AG10803 (cell line): ENCODE results near the gene CHPF.

Experiments used
- DNase-seq: peaks from one replicate; pipeline ENCODE4 v3.0.0; 2010; ENCODE audit warnings: low read depth
- H3K4me3 ChIP-seq: 2 replicates; pipeline ENCODE4 v1.5.1; 2011; ENCODE audit warnings: mild to moderate bottlenecking, low read length, control low read depth
- TF ChIP-seq, protein P1 (sequence below): conservative IDR thresholded peaks from 2 replicates; pipeline ENCODE4 v1.5.1; 2011; ENCODE audit warnings: mild to moderate bottlenecking, low read length, control low read depth, inconsistent platforms

CHPF gene

DNA sequence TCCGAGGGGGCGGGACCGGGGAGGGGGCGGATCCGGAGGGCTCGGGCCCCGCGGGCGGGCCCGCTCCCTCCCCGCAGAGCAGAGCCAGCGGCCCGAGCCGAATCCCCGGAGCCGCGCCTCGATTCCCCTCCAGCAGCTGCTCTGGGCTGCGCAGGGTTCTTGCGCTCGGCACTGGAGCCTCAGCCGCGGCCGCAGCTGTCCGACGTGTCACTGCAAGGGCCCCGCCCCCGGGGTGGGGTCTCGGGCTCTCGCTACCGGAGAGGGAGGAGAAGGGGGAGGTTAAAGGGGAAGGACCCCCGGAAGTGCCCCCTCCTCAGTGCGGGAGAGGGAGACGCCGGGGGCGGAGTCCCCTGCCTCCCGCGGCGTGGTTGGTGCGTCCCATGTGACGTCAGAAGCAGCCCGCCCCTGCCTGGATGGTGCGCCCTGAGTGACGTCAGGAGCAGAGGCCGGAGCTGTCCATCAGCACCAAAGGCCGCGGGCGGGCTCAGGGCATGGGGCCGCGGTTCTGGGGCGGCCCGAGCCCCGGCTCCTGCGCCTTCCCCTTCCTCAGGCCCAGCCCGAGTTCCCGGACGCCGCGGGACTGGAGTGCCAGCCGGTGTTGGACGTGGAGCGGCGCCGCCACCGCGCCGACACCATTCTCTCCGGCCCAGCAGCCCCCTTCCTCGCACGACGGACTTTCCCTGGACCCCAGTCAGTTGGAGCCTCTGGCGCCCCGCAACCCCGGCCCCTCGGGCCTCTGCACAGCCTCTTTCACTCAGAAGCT lies at the start of gene CHPF, which contains the start of gene TMEM198:
Gene CHPF, minus strand, starts transcription at position 214 of the 763 bp plus-strand sequence. CDS start 271 bp downstream, outside the sequence.
Gene TMEM198, plus strand, starts transcription at position 433 of the 763 bp plus-strand sequence. CDS start 700 bp downstream, outside the sequence.
- DNase-seq: peak; percentile 98
- TF ChIP-seq, protein P1, sequence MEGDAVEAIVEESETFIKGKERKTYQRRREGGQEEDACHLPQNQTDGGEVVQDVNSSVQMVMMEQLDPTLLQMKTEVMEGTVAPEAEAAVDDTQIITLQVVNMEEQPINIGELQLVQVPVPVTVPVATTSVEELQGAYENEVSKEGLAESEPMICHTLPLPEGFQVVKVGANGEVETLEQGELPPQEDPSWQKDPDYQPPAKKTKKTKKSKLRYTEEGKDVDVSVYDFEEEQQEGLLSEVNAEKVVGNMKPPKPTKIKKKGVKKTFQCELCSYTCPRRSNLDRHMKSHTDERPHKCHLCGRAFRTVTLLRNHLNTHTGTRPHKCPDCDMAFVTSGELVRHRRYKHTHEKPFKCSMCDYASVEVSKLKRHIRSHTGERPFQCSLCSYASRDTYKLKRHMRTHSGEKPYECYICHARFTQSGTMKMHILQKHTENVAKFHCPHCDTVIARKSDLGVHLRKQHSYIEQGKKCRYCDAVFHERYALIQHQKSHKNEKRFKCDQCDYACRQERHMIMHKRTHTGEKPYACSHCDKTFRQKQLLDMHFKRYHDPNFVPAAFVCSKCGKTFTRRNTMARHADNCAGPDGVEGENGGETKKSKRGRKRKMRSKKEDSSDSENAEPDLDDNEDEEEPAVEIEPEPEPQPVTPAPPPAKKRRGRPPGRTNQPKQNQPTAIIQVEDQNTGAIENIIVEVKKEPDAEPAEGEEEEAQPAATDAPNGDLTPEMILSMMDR: no peak
- H3K4me3 ChIP-seq: peak within 1 kb of the TSS; percentile 71

GRCh38 chr2:219593154-219593553 lies 49.5 kb upstream of the CHPF start:
- no peak for DNase-seq
- TF ChIP-seq, protein P1: no peak
- H3K4me3 ChIP-seq: no peak overlapping the region

DNA sequence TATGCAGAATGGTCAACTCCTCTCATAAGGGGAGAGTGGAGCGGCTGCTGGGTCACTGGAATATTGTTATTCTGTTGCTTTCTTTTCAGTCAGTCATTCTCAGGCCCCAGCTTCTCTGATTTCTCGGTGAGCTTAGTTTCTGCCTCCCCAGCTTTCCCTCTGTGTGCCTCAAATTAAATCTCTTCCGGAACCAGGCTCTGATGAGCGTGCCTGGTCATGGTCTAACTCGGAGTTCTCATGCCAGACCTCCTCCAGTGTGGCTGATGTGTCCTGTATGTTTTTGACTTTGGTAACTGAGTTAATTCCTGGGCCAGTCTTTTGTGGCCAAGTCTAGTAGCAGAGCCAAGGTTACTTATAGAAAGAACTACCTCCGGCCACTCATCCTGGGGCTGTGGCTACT lies 49.1 kb upstream of the CHPF start:
- no peak overlapping the region for H3K4me3 ChIP-seq
- no peak for DNase-seq
- TF ChIP-seq, protein P1: no peak

- DNase-seq: no peak
- TF ChIP-seq, protein P1: no peak
- no peak overlapping the region for H3K4me3 ChIP-seq
Measured at GRCh38 chr2:219591091-219591490, 47.5 kb upstream of the CHPF start.

- TF ChIP-seq, protein P1: no peak
- no peak for DNase-seq
Measured at GRCh38 chr2:219581346-219581745, 37.7 kb upstream of the CHPF start.

GRCh38 chr2:219578811-219579613 lies 35.4 kb upstream of the CHPF start:
- TF ChIP-seq, protein P1: no peak
- DNase-seq: peak; percentile 57
- no peak overlapping the region for H3K4me3 ChIP-seq

More at GRCh38 chr2:219581346-219581745, 37.7 kb upstream of the CHPF start:
- H3K4me3 ChIP-seq: no peak overlapping the region
